Activated CD8-positive, alpha-beta memory T cell treated with anti-CD3 and anti-CD28 coated beads, Interleukin-2, amount 50 U/mL, for 1 hour (primary cell): ENCODE measurements around the gene SSTR5.

Experiments
- DNase-seq: peaks from one replicate; pipeline ENCODE4 v3.0.0-alpha.2; 2020; ENCODE audit errors: extremely low read depth

The SSTR5 gene

DNA sequence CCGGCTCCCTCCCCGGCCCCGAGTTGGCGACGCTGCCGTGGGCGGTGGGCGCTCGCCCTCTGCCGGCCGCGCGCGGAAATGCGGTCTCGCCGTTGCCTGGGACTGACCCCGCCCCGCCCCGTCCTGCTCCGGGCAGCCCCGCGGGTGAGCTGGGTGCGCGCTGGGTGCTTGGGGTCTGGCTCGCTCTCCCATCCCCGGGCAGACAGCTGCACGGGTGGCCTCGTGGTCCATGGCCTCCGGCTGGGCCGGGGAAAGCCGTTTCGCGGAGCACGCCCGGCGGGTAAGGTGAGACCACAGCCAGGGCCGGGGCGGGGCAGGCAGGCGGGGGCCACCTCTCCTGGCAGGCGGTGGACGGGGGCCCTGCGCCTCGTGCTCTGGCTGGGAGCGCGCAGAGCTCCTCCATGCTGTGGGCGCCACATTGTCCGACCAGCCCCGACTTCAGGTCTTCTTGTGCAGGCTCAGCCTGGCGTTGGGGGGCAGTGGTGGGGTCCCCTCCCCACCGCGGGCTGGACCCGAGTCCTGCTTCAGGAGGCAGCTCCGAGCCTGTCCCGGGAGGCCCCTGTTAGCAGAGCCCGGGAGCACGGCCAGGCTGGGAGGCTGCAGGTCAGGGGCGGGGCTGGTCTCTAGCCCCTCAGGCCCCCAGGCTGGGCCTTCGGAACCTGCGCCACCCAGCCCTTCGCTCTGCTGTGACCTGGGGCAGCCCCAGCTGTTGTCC is 30.5 kb downstream of the SSTR5 start:
- DNase-seq, result no peak

DNA sequence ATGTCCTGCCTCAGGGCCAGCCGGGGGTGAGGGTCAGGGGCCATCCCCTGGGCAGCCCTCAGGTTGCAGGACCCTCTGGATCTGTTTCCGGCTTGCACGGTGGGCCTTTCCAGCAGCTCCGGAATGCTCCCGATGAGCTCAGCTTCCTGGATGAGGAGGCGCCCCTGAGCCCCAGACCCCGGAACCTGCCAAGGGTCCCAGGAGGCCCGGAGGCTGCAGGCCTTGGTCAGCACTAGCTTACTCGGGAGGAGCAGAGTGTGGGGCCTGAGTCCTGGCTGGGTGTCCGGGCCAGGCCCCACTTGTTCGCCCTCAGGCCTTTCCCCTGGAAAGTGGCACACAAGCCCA is 31.1 kb downstream of the SSTR5 start:
- DNase-seq, result no peak

DNA sequence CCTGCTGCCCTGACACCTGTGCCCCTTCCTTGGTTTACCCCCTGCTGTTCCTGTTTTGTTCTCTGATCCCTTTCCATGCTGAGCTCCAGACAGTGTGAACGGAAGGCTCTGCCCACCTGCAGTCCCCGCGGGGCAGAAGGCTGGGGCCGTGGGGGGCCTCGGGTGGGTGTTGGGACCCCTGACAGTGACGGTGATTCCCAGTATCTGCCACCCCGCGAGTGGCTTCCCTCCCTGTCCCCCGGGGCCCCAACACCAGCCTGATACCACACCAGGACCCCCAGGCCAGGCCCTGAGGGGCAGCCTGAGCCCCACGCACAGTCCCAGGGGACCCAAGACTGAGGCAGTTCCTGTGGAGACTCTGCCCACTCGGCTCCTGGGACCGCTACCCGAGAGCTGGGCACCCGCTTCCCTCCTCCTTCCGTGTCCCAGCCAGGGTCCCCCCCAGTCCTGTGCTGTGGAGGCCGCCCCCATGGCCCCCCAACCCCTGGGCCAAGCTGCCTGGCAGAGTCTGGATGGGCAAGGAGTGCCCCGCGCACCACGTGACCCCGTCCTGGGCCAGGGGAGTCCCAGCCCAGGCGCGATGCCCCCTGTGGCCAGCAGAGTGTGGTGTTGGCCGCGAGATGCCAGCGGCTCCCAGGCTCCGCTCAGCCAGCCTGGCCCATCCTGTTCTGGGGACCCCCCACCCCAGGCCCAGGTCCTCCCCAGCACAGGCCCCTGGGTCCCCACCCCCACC is 33.5 kb downstream of the SSTR5 start:
- no peak for DNase-seq

DNA sequence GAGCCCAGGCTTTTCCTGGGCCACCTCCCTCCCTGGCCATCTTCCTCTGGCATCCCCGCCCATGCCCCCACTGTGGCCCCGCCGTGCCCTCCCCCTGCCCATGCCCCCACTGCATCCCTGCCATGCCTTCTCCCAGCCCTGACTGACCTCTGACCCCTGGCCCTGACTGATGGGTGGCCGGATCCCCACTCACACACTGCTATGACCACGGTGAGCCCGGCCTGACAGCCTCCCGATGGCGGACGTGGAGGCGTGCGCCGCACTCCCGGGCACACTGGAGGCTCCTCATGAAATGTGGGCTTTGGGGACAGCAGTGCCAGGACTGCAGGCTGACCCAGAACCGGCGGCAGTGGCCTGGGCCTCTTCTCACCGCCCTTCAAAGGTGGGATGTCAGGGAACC is 34.1 kb downstream of the SSTR5 start:
- DNase-seq, result no peak

DNA sequence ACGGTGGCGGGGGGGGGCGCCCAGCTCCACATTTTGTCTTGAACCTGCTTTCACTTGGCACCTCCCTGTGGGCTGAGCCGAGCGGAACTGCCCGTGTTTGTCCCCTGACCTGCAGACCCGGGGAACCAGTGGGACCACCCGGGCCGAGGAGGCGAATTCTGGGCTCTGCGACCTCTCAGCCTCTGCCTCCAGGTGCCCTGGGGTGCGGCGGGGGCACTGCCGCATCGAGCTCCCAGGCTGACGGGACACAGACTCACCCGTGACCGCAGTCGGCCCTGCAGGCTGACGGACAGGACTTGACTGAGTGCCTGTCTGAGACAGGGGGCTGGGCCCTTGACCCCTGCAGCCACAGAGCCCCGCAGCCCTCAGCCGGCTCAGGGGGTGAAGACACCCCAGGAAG is 34.6 kb downstream of the SSTR5 start:
- DNase-seq, result no peak

DNA sequence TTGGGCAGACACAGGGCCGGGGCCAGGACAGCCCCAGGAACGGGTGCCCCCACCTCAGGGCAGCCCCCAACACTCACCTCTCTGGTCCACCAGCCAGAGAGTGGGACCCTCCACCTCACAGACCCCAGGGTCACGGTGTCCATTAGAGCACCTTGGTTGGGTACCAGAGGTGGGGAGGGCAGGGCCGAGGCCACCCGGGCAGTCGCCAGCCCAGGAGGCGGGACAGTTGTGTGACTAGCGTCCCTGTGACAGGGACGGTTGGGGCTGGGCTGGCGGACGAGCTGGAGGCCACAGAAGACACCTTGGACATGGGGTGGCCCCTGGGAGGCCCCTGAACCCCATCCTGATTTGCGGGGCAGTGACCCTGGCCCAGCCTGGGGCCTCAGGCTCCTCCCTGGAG is 35.2 kb downstream of the SSTR5 start:
- DNase-seq, result no peak

DNA sequence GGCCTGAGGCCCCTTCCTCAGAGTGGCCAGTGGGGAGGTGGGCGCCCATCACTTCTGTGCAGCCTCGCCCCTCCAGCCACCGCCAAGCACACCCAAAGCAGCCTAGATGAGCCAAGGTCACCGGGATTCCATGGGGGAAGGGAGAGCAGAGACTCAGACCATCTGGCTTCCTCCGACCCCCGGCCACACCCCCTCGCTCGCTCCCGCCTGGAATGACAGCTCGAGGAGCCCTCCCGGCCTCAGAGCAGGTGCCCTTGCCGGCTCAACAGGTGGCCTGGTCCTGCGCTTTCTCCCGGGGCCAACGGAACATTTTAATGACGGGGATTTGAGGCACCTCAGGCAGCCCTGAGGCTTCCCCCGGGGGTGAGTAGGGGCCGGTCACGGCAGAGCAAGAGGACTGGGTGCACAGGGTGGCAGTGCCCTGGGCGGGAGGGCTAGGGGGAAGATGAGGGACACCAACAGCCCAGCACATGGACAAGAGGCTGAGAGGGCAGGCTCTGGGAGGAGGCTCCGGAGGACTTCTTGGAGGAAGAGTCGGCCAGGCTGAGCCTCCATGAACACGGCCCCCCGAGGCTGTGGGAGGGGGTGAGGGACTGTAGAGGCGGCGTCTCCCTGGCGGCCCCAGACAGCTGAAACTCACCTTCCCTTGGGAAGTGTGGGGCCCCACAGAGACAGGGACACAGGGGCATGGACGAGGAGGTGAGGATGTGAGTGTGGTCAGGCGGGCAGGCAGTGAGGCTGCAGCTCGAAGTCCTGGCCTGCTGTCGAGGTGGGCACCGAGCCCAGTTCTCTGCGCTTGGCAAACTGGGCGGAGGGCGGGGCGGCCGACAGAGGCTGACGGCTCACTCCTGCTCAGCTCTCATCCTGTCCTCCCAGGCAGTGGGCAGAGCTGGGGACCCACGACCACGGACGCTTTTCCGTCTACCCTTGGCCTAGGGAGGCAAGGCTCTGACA is 36.0 kb downstream of the SSTR5 start:
- DNase-seq, result no peak

DNA sequence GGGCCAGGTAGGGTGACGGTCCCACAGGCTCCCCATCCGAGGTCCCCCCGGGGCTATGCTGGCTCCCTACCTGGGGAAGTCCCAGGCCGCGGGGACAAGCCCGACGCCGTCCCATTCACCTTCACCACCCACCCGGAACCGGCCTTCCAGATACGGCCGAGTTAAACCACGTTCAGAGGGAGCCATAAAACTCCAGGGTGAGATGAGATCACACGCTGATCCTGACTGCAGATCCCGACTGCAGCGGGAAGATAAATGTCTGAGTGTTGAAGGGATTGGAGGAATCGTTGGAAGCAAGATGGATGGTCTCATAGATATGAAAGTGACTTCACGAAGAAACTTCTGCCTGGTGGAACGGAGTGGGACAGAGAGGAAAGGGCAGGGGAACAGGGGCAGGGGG is 37.1 kb downstream of the SSTR5 start:
- no peak for DNase-seq

DNA sequence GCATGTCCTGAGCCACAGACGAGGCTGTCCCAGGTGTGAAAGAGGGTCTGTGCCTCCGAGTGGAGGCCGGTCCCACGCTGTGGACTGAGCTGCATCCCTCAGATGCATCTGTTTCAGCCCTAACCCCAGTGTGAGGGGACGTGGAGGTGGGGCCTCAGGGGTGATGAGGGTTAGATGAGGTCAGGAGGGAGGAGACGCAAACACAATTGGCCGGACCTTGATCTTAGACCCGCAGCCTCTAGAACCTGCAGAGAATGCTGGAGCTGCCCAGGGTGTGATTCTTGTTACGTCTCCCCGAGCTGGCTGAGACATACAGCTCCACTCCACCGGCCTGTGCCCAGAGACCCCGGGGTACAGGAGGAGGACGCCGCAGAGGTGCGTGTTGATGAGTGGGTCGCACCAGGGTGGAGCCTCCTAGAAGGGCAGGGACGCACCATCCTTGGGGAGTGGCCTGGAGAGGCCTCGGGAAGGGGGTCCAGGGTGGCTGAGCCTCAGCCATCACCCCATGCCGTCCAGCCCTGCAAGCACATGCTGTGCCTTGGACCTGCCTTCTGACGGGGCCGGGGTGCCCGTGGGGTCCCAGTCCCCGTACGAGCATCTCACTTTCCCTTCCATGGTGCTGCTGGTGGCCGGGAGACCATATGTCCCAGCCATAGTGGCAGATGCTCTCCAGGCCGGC is 40.1 kb downstream of the SSTR5 start:
- DNase-seq, result no peak

DNA sequence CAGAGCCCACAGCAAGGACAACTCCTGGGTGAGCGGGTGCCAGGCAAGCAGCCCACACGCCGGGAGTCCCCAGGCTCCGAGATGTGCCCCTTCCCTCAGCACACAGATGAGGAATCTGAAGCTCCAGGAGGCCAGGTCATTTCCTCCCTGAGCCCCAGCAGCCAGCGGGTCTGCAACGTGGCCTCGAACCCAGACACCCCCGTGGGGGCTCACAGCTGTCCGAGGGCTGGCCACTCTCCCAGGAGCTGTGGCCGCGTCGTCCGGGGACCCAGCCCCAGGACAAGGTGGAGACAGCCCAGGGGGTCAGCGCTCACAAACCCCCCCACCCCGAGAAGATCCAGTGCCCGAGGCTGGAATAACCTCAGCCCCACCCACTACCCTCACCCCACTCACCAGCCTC is 40.9 kb downstream of the SSTR5 start:
- no peak for DNase-seq

DNA sequence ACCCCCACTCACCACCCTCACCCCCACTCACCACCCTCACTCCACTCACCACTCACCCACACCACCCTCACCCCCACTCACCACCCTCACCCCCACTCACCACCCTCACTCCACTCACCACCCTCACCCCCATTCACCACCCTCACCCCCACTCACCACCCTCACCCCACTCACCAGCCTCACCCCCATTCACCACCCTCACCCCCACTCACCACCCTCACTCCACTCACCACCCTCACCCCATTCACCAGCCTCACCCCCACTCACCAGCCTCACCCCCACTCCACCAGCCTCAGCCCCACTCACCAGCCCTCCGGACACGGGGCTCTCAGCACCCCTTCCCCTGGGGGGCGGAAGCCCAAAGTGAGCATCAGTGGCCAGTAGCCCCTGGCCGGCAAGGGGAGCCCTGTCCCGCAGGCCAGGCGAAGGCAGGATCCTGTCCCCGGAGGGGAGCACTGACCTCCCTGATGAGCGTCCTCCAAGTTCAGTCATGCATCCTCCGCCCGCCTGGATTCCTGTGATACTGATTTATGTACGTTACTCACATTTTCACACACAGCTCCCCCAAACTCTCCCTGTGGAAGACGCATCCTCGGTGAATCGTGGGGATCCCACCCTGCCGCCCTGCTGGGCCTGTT is 41.5 kb downstream of the SSTR5 start:
- DNase-seq, result no peak

DNA sequence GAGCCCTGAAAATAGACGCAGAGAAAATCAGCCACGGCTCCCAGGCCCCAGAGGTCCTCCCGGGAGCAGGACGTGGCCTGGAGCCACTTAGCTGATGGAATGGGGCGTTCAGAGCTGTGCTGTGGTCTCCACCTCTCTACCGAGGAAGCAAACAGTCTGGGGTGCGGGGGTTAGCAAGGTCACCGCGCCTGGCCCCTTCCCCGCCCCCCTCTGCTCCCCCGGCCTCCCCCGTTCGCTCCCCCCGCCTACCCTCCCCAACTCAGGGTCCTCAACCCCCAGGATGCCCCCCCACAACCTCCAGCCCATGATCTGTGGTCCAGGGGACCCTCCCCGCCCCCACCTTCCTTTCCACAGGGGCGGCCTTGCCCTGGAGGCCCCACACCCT is 44.1 kb downstream of the SSTR5 start:
- no peak for DNase-seq

DNA sequence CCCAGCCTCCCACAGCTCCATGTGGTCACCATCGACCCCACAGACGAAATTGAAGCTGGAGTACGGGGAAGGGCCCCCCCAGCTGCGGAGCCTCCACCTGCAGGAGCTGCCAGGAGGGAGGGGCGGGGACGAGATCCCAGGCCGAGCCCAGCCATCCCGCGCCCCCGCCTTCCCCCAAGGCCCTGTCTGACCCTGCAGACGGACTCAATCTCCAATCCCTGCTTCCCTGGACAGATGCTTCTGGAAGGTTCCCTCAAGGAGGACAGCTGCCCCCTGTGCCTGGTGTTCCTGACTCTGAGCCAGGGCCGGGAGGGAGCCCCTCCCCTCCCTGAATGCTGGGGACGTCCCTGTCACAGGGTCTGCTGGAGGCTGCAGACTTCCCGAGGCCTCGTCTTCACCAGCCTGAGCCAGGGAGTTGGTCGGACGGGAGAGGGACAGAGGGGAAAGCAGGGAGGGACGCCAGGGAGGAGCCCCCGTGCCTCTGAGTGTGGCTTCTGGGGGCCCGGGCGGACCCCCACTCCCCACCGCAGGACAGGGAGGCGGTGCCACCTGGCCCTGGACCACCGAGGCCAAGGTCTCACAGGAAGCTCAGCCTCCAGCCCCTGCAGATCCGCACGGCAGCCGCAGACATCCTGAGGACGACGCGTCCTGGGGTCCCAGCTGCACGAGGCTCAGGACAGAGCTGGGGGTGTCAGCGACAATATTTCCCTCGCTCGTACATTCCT is 44.8 kb downstream of the SSTR5 start:
- no peak for DNase-seq

DNA sequence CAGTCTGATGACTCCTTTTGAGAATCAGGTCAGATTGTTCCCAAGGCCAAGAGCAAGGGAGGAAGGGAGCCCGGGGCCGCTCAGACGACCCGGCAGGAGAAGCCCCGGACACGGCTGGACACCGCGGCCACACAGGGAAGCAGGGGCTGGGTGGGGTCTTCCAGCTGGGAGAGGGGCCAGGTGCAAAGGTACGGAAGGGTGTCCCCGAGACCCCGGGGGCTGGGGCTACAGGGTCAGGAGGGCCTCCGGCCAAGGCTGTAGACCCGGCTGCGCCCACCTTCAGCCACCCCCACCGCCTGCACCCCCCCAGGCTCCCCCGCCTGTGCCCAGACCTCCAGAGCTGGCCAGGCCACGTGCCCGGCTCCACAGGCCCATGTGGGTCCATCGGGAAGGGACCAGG is 45.4 kb downstream of the SSTR5 start:
- DNase-seq, result no peak

DNA sequence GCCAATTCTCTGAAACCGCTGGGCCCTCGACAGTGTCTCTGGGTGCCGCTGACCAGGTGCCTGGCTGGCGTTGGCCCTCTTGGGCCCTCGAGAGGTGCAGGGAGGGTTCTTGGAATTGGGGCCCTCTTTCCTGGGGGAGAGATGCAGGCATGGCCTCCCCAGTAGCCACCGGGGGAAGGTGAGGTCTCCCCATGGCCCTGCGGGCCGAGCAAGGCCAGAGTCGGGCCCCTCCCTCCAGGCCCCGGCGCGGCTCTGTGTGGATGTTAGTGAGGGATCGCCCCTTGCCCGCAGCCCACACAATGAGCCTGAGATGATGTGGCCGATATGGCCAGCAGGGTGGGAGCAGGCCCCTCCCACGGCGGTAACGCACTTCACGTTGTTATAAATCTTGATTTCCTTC is 46.6 kb downstream of the SSTR5 start:
- no peak for DNase-seq

DNA sequence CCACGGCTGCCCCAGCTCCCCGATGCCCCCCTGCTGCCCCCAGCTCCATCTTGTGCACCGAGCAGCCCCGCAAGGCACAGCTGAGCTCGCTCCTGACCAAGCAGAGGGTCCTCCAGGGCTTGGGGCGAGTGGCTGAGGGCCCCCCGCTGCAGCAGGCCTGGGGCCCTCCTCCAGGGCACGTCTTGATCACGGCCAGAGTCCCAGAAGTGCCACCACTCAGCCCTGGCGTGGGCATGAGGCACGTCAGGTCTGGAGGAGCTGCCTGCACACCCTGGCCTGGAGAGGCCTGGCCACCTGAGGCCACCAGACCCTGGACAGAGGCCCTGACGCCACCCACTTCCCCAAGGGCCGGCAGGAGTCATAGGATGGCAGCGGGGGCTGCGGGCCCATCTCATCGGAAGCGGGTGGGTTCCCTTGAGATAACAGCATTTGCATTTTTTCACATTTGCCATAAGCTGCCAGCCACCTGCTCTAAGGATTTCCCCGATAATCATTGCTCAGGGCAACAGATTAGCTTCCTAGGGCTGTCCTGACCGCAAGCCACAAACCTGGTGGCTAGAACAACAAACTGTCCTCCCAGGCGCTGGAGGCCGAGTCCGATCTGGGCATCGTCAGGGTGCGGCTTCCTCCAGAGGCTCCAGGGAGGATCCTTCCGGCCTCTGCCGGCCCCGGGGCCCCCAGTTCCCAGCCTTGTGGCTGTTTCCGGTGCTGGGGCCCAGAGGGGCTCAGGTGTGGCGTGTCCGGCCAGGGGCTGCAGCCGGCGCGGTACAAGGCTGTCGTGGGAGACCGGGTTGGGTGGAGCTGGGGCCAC is 47.4 kb downstream of the SSTR5 start:
- DNase-seq, result no peak

DNA sequence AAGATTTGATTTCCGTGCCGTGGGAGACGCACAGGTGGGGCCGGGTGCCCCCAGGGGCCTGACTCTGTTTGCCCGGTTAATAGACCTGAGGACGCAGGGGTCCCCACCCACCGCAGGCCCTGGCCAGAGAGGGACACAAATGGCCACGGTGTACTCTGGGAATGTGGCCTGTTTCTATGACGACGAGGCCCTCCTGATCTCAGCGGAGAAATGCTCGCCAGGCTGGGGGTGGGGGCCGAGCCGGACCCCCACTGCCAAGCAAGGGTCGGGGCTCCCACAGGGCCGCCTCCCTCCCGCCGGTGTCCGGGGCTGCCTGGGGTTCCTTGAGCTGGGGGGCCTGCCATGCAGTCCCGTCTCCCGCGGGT is 48.0 kb downstream of the SSTR5 start:
- no peak for DNase-seq

DNA sequence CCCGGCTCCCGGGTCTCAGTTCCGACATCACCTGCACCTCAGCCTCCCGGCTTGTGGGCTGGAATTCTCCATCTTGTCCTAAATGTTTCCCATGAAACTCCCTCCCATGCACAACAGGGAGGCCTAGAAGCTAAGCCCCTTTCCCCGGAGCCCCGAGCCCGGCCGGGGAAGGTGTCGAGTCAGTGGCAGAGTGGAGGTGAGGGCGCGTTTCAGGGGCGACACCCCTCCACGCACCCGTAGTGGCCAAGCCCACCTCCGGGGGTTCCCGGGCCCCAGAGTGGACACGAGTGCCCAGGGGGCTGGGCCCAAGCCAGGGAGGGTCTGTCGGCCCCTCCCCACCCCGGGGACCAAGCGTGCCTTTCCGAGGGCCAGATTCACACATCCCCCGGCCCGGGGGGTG is 48.5 kb downstream of the SSTR5 start:
- no peak for DNase-seq

DNA sequence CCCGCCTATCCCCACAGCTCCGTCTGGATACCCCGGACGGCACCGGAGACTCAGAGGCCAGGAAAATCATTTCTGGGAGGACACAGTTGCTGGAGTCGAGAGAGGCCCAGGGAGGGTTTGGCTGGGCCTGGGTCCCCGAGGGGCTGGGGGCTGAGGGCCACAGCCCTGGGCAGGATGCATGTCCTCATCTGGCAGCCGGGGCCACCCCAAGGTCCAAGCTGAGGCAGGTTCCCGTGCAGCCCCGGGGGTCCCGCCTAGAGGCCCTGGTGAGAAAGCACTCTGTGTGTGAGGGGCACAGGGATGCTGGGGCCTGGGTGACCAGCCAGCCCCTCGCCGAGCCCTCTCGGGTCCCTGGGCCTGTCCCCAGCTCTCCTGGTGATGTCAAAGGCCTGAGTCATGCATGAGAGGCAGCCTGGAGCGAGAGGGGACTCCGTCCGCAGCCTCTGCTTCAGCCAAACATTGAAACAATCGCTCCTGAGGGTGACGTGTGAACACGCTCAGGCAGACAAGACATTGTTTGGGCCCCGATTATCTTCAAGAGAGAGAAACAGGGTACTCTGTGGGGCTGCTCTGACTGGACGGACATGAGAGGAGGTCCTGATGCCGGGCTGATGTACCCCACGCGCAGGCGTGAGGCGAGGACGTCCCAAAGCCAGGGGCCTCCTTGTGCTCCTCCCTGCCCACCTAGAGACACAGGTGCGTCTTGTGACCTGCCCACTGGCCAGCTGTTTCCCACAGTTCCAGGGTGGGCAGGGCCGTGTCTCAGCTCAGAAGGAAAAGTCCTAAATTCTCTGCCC is 49.3 kb downstream of the SSTR5 start:
- DNase-seq, result no peak
